Endodermal cell (in vitro differentiated cells): Measurements from ENCODE around the gene NFYB. TPM values are rescaled to one million over a fixed set of nuclear protein-coding genes. Genes with fewer than 3 reads are reported as not detected.

Experiments
- DNase-seq: peaks from one replicate; pipeline ENCODE4 v3.0.0-alpha.2; 2017
- H3K27ac ChIP-seq: 2 replicates; pipeline ENCODE4 v1.5.1; 2013; ENCODE audit warnings: mild to moderate bottlenecking, low read depth, low read length, moderate library complexity
- H3K27me3 ChIP-seq: 2 replicates; pipeline ENCODE4 v1.6.1; 2013; ENCODE audit warnings: mild to moderate bottlenecking, low read length, moderate library complexity; ENCODE audit not compliant: insufficient read depth, control insufficient read depth, poor library complexity, severe bottlenecking
- H3K36me3 ChIP-seq: 2 replicates; pipeline ENCODE4 v1.7.0; 2013; ENCODE audit warnings: mild to moderate bottlenecking, low read length, moderate library complexity; ENCODE audit not compliant: control insufficient read depth, insufficient read depth
- H3K4me1 ChIP-seq: one replicate; pipeline ENCODE4 v1.7.0; 2013; ENCODE audit warnings: low read length; ENCODE audit not compliant: control insufficient read depth, insufficient read depth
- H3K4me3 ChIP-seq: 2 replicates; pipeline ENCODE4 v1.5.1; 2013; ENCODE audit warnings: mild to moderate bottlenecking, low read length, moderate library complexity
- H3K9ac ChIP-seq: 2 replicates; pipeline ENCODE4 v1.6.1; 2013; ENCODE audit warnings: mild to moderate bottlenecking, low read length, moderate library complexity; ENCODE audit not compliant: poor library complexity, severe bottlenecking; ENCODE audit errors: extremely low read depth
- H3K9me3 ChIP-seq: 2 replicates; pipeline ENCODE4 v1.6.1; 2013; ENCODE audit warnings: mild to moderate bottlenecking, low read length, moderate library complexity; ENCODE audit not compliant: control insufficient read depth
- H3K27ac Mint-ChIP-seq: 2 replicates; pipeline ENCODE4 v1.8.0; 2020; ENCODE audit warnings: mixed read lengths
- H3K27me3 Mint-ChIP-seq: 2 replicates; pipeline ENCODE4 v1.8.0; 2021; ENCODE audit warnings: mild to moderate bottlenecking, mixed read lengths; ENCODE audit not compliant: insufficient read depth
- H3K36me3 Mint-ChIP-seq: 2 replicates; pipeline ENCODE4 v1.8.0; 2020; ENCODE audit warnings: low read depth, mixed read lengths
- H3K4me1 Mint-ChIP-seq: 2 replicates; pipeline ENCODE4 v1.8.0; 2020; ENCODE audit warnings: mixed read lengths
- H3K4me3 Mint-ChIP-seq: 2 replicates; pipeline ENCODE4 v1.8.0; 2020; ENCODE audit warnings: mild to moderate bottlenecking, moderate library complexity, mixed read lengths
- H3K9me3 Mint-ChIP-seq: 2 replicates; pipeline ENCODE4 v1.8.0; 2020; ENCODE audit warnings: mild to moderate bottlenecking, mixed read lengths
- WGBS, 2 experiments: methylation state at CpG; one replicate each; pipeline versions ENCODE4 v1.1.5 to v1.1.7; 2013; ENCODE audit warnings: missing lambda C conversion rate in 2 of 2, mixed read lengths in 1 of 2; ENCODE audit not compliant: insufficient coverage in 1 of 2, insufficient read length in 1 of 2; 5-methylcytosine and 5-hydroxymethylcytosine counted together
- total RNA-seq, 2 donors: library from RNA; stranded (reverse); fragmentation: NEBNext Ultra II Directional in 1 of 2; extraction: Animal tissue kit (Norgen Biotek cat#: 25700) in 1 of 2; gene quantifications; 2 replicates in 1 of 2; 3 replicates in 1 of 2; pipeline ENCODE4 v1.2.1, GENCODE V29; 2021
- TF ChIP-seq, protein P1 (sequence below): fragments of 200-600 bp; sonication (generic); conservative IDR thresholded peaks from 2 replicates; pipeline ENCODE4 v1.5.0; 2021; ENCODE audit warnings: antibody characterized with exemption, mild to moderate bottlenecking

The NFYB gene
- total RNA-seq, 2 donors from 2014 or later = 31.2 to 36.3 TPM

- H3K9me3 Mint-ChIP-seq = no peaks in the 10 kb centered on the region
- TF ChIP-seq, protein P1, sequence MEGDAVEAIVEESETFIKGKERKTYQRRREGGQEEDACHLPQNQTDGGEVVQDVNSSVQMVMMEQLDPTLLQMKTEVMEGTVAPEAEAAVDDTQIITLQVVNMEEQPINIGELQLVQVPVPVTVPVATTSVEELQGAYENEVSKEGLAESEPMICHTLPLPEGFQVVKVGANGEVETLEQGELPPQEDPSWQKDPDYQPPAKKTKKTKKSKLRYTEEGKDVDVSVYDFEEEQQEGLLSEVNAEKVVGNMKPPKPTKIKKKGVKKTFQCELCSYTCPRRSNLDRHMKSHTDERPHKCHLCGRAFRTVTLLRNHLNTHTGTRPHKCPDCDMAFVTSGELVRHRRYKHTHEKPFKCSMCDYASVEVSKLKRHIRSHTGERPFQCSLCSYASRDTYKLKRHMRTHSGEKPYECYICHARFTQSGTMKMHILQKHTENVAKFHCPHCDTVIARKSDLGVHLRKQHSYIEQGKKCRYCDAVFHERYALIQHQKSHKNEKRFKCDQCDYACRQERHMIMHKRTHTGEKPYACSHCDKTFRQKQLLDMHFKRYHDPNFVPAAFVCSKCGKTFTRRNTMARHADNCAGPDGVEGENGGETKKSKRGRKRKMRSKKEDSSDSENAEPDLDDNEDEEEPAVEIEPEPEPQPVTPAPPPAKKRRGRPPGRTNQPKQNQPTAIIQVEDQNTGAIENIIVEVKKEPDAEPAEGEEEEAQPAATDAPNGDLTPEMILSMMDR = no peak
- Histone ChIP-seq H3K27ac (no peak overlapping the region), H3K9ac (no peak overlapping the region), H3K9me3 (no peaks in the 10 kb centered on the region), H3K36me3 (peaks cover 4% of the 10 kb centered on the region), H3K4me3 (no peak overlapping the region), H3K27me3 (no peaks in the 10 kb centered on the region), H3K4me1 (no peaks in the 10 kb centered on the region)
- H3K4me1 Mint-ChIP-seq = peaks cover 6% of the 10 kb centered on the region
- no peak overlapping the region for H3K4me3 Mint-ChIP-seq
- no peaks in the 10 kb centered on the region for H3K36me3 Mint-ChIP-seq
- H3K27me3 Mint-ChIP-seq = no peaks in the 10 kb centered on the region
- DNase-seq = no peak
- no peak overlapping the region for H3K27ac Mint-ChIP-seq
Measured at GRCh38 chr12:104105461-104105860, 32.5 kb downstream of the NFYB start.

GRCh38 chr12:104097954-104098353 lies 40.1 kb downstream of the NFYB start:
- no peaks in the 10 kb centered on the region for H3K4me1 ChIP-seq
- peaks cover 11% of the 10 kb centered on the region for H3K36me3 ChIP-seq
- H3K4me3 ChIP-seq = no peak overlapping the region
- no peak overlapping the region for H3K27ac ChIP-seq
- Mint-ChIP-seq H3K27ac (no peak overlapping the region), H3K4me3 (no peak overlapping the region), H3K4me1 (peaks cover 21% of the 10 kb centered on the region), H3K27me3 (no peaks in the 10 kb centered on the region), H3K9me3 (peaks cover 6% of the 10 kb centered on the region), H3K36me3 (peaks cover 10% of the 10 kb centered on the region)
- no peak for DNase-seq
- whole genome bisulfite sequencing, 2 experiments = 90% methylated on average over 1 of the region's 2 CpGs; no CpG with 5 or more reads in 1 of the 2 experiments
- no peaks in the 10 kb centered on the region for H3K9me3 ChIP-seq
- H3K9ac ChIP-seq = no peak overlapping the region
- H3K27me3 ChIP-seq = no peaks in the 10 kb centered on the region
- TF ChIP-seq, protein P1 = no peak

GRCh38 chr12:104095289-104095688 lies 42.7 kb downstream of the NFYB start:
- H3K4me1 ChIP-seq = no peaks in the 10 kb centered on the region
- TF ChIP-seq, protein P1 = no peak
- H3K9me3 ChIP-seq = no peaks in the 10 kb centered on the region
- H3K9me3 Mint-ChIP-seq = peaks cover 6% of the 10 kb centered on the region
- no peak overlapping the region for H3K4me3 Mint-ChIP-seq
- peaks cover 10% of the 10 kb centered on the region for H3K36me3 Mint-ChIP-seq
- H3K4me3 ChIP-seq = no peak overlapping the region
- H3K27ac Mint-ChIP-seq = no peak overlapping the region
- no peaks in the 10 kb centered on the region for H3K27me3 Mint-ChIP-seq
- WGBS, 2 experiments = 100% methylated on average over 1 of the region's 1 CpG; no CpG with 5 or more reads in 1 of the 2 experiments
- H3K36me3 ChIP-seq = peaks cover 15% of the 10 kb centered on the region
- DNase-seq = no peak
- peaks cover 21% of the 10 kb centered on the region for H3K4me1 Mint-ChIP-seq
- H3K27ac ChIP-seq = no peak overlapping the region
- H3K27me3 ChIP-seq = no peaks in the 10 kb centered on the region
- no peak overlapping the region for H3K9ac ChIP-seq
